HG02885 (cell line): ENCODE data around the gene BGLAP.

Experiments used
- ATAC-seq: cut with Tn5 transposase; IDR thresholded peaks from one replicate; pipeline ENCODE4 v1.9.1; 2021; ENCODE audit warnings: mild to moderate bottlenecking; ENCODE audit not compliant: unreplicated experiment, poor library complexity

Gene BGLAP

GRCh38 chr1:156251527-156251926 lies 9.5 kb downstream of the BGLAP start:
- ATAC-seq: no peak

GRCh38 chr1:156253634-156254033 lies 11.7 kb downstream of the BGLAP start:
- ATAC-seq: no peak

- no peak for ATAC-seq
Measured at GRCh38 chr1:156257711-156258110, 15.7 kb downstream of the BGLAP start.

- ATAC-seq: no peak
Measured at GRCh38 chr1:156258859-156259258, 16.9 kb downstream of the BGLAP start.

GRCh38 chr1:156259805-156260204 lies 17.8 kb downstream of the BGLAP start:
- no peak for ATAC-seq

- no peak for ATAC-seq
Measured at GRCh38 chr1:156260896-156261295, 18.9 kb downstream of the BGLAP start.

GRCh38 chr1:156262461-156263287 lies 20.7 kb downstream of the BGLAP start:
- ATAC-seq: no peak

- no peak for ATAC-seq
Measured at GRCh38 chr1:156263288-156263655, 21.3 kb downstream of the BGLAP start.

- no peak for ATAC-seq
Measured at GRCh38 chr1:156266051-156266450, 24.1 kb downstream of the BGLAP start.

- ATAC-seq: no peak
Measured at GRCh38 chr1:156268336-156268735, 26.4 kb downstream of the BGLAP start.

- no peak for ATAC-seq
Measured at GRCh38 chr1:156270314-156270713, 28.3 kb downstream of the BGLAP start.

- no peak for ATAC-seq
Measured at GRCh38 chr1:156276532-156276931, 34.5 kb downstream of the BGLAP start.

GRCh38 chr1:156276966-156277381 lies 35.0 kb downstream of the BGLAP start:
- no peak for ATAC-seq

GRCh38 chr1:156279837-156280236 lies 37.9 kb downstream of the BGLAP start:
- ATAC-seq: no peak

- peak; percentile 39 for ATAC-seq
Measured at GRCh38 chr1:156281281-156281680, 39.3 kb downstream of the BGLAP start.

- peak; percentile 1 for ATAC-seq
Measured at GRCh38 chr1:156281693-156282478, 39.9 kb downstream of the BGLAP start.

GRCh38 chr1:156282479-156283222 lies 40.7 kb downstream of the BGLAP start, which contains the start of gene SMG5:
SMG5 (minus strand) TSS chr1:156282825; CDS start chr1:156282680, 145 bp downstream.
- ATAC-seq: peak; percentile 84

GRCh38 chr1:156283521-156283920 lies 41.5 kb downstream of the BGLAP start:
- ATAC-seq: no peak

GRCh38 chr1:156284112-156284511 lies 42.1 kb downstream of the BGLAP start, which contains the start of gene TMEM79:
TMEM79 (plus strand) TSS chr1:156284325; CDS start chr1:156285227, 902 bp downstream.
- no peak for ATAC-seq

- ATAC-seq: no peak
Measured at GRCh38 chr1:156284757-156285156, 42.8 kb downstream of the BGLAP start.

- ATAC-seq: no peak
Measured at GRCh38 chr1:156285437-156285836, 43.5 kb downstream of the BGLAP start.
